B cell (primary cell): ENCODE results near the gene HK3. TPM values are rescaled to one million over a fixed set of nuclear protein-coding genes. Genes with fewer than 3 reads are reported as not detected.

ENCODE experiments used
- ATAC-seq: fragments of 200-7000 bp; cut with Tn5 transposase; one replicate; pipeline ENCODE4 v1.10.0; 2021; ENCODE audit warnings: low read depth, mild to moderate bottlenecking, moderate number of reproducible peaks, moderate library complexity
- CTCF ChIA-PET: fragments of 350-600 bp; sonication (Branson Sonifier 250); formaldehyde crosslinking; loops from one replicate; lab custom pipeline; 2021; ENCODE audit warnings: antibody characterized with exemption, inconsistent platforms; lab: Charles Lee
- POLR2A ChIA-PET: fragments of 350-600 bp; sonication (Branson Sonifier 250); formaldehyde crosslinking; loops from one replicate; lab custom pipeline; 2021; ENCODE audit warnings: antibody characterized with exemption; lab: Charles Lee
- DNase-seq: peaks from one replicate; pipeline ENCODE4 v3.0.0; 2013
- H2AFZ ChIP-seq: 2 replicates; pipeline ENCODE4 v1.6.1; 2012; ENCODE audit warnings: mild to moderate bottlenecking, low read depth, low read length; ENCODE audit not compliant: insufficient read depth, poor library complexity, severe bottlenecking
- H3K27ac ChIP-seq, 2 donors: 1 replicate in 1 of 2; 2 replicates in 1 of 2; pipeline ENCODE4 v1.5.1; 2012 to 2013; ENCODE audit warnings: low read length in 2 of 2, mild to moderate bottlenecking in 2 of 2, moderate library complexity in 1 of 2
- H3K27me3 ChIP-seq, 4 experiments: fragments of 200-600 bp in 1 of 4; sonication (generic) in 1 of 4; replicated peaks in 1 of 4; 1 replicate in 2 of 4; 2 replicates in 2 of 4; pipeline versions ENCODE4 v1.6.1 to v1.7.0; 2013 to 2016; ENCODE audit warnings: low read length in 3 of 4, mild to moderate bottlenecking in 2 of 4, mixed read lengths in 1 of 4, moderate library complexity in 1 of 4; ENCODE audit not compliant: insufficient read depth in 4 of 4, control insufficient read depth in 3 of 4; ENCODE audit errors: control extremely low read depth in 1 of 4
- H3K36me3 ChIP-seq, 2 experiments: replicated peaks in 1 of 2; 1 replicate in 1 of 2; 2 replicates in 1 of 2; pipeline versions ENCODE4 v1.6.1 to v1.7.1; 2013; ENCODE audit warnings: low read length in 1 of 2; ENCODE audit not compliant: insufficient read depth in 2 of 2, control insufficient read depth in 1 of 2; ENCODE audit errors: control extremely low read depth in 1 of 2, extremely low read depth in 1 of 2
- H3K4me1 ChIP-seq, 2 donors: fragments of 200-600 bp in 1 of 2; sonication (generic) in 1 of 2; 1 replicate in 1 of 2; 2 replicates in 1 of 2; pipeline versions ENCODE4 v1.5.1 to v1.6.1; 2013 to 2017; ENCODE audit warnings: low read length in 2 of 2; ENCODE audit not compliant: control insufficient read depth in 2 of 2, insufficient read depth in 2 of 2
- H3K4me2 ChIP-seq: replicated peaks from 2 replicates; pipeline ENCODE3; 2012; ENCODE audit warnings: mild to moderate bottlenecking, low read depth, low read length; ENCODE audit not compliant: poor library complexity, severe bottlenecking
- H3K4me3 ChIP-seq, 5 experiments: fragments of 200-600 bp in 1 of 5; sonication (generic) in 1 of 5; 1 replicate in 3 of 5; 2 replicates in 2 of 5; pipeline versions ENCODE4 v1.5.1 to v1.7.0; 2011 to 2016; ENCODE audit warnings: low read length in 4 of 5, mild to moderate bottlenecking in 4 of 5, low read depth in 2 of 5, control low read depth in 1 of 5, moderate library complexity in 1 of 5; ENCODE audit not compliant: insufficient read depth in 1 of 5; ENCODE audit errors: control extremely low read depth in 1 of 5, extremely low read depth in 1 of 5
- H3K79me2 ChIP-seq: fragments of 200-600 bp; sonication (generic); one replicate; pipeline ENCODE4 v1.6.0; 2016; ENCODE audit warnings: low read length; ENCODE audit not compliant: control insufficient read depth, insufficient read depth
- H3K9ac ChIP-seq: fragments of 200-600 bp; sonication (generic); 2 replicates; pipeline ENCODE4 v1.6.1; 2017; ENCODE audit warnings: mild to moderate bottlenecking, low read length, moderate library complexity
- H3K9me3 ChIP-seq, 3 donors: one replicate each; pipeline versions ENCODE4 v1.6.1 to v1.7.1; 2013; ENCODE audit warnings: low read length in 2 of 3; ENCODE audit not compliant: control insufficient read depth in 2 of 3, insufficient read depth in 1 of 3; ENCODE audit errors: control extremely low read depth in 1 of 3
- H4K20me1 ChIP-seq: 2 replicates; pipeline ENCODE4 v1.6.0; 2012; ENCODE audit warnings: mild to moderate bottlenecking, low read length; ENCODE audit not compliant: insufficient read depth, control insufficient read depth, poor library complexity, severe bottlenecking
- H3K27ac Mint-ChIP-seq: one replicate; pipeline ENCODE4 v1.8.0; 2021; ENCODE audit warnings: mixed read lengths
- H3K27me3 Mint-ChIP-seq: one replicate; pipeline ENCODE4 v1.8.0; 2021; ENCODE audit warnings: mixed read lengths
- H3K4me1 Mint-ChIP-seq: one replicate; pipeline ENCODE4 v1.8.0; 2021; ENCODE audit warnings: mixed read lengths
- H3K4me3 Mint-ChIP-seq: one replicate; pipeline ENCODE4 v1.8.0; 2021; ENCODE audit warnings: mixed read lengths
- H3K9me3 Mint-ChIP-seq: one replicate; pipeline ENCODE4 v1.8.0; 2022; ENCODE audit warnings: mixed read lengths; ENCODE audit not compliant: insufficient read depth
- EZH2 ChIP-seq: IDR thresholded peaks from 2 replicates; pipeline ENCODE4 v1.6.1; 2012; ENCODE audit warnings: borderline replicate concordance, low read depth, mild to moderate bottlenecking, moderate library complexity, low read length; ENCODE audit not compliant: insufficient read depth, poor library complexity, severe bottlenecking
- WGBS: methylation state at CpG from one replicate; pipeline ENCODE4 v1.1.5; 2013; ENCODE audit warnings: missing lambda C conversion rate; ENCODE audit not compliant: insufficient coverage; 5-methylcytosine and 5-hydroxymethylcytosine counted together
- intact Hi-C: fragments of 100-400 bp; cut with micrococcal nuclease; formaldehyde crosslinking; loops from one replicate; pipeline ENCODE4 v1.10.0; 2022
- polyA plus RNA-seq: library from polyadenylated mRNA; depleted of rRNA; stranded (reverse); fragments of >200 nt; gene quantifications from 2 replicates; pipeline ENCODE4 v1.2.3, GENCODE V29; 2012
- total RNA-seq, 2 donors: library from RNA; stranded (reverse); fragments of 120-200 nt in 1 of 2; gene quantifications; 1 replicate in 1 of 2; 2 replicates in 1 of 2; pipeline versions ENCODE4 v1.2.3 to v1.2.4, GENCODE V29; 2013 to 2022
- TF ChIP-seq, protein P1 (sequence below): fragments of 200-600 bp; IDR thresholded peaks from one replicate; pipeline ENCODE4 v1.8.0; 2022; ENCODE audit warnings: antibody characterized with exemption, mild to moderate bottlenecking

Gene HK3
- total and polyA plus RNA-seq, 2 donors (not counting 1 experiment from before 2014, with no cell fraction given) = 0.30 to 5.0 TPM

DNA sequence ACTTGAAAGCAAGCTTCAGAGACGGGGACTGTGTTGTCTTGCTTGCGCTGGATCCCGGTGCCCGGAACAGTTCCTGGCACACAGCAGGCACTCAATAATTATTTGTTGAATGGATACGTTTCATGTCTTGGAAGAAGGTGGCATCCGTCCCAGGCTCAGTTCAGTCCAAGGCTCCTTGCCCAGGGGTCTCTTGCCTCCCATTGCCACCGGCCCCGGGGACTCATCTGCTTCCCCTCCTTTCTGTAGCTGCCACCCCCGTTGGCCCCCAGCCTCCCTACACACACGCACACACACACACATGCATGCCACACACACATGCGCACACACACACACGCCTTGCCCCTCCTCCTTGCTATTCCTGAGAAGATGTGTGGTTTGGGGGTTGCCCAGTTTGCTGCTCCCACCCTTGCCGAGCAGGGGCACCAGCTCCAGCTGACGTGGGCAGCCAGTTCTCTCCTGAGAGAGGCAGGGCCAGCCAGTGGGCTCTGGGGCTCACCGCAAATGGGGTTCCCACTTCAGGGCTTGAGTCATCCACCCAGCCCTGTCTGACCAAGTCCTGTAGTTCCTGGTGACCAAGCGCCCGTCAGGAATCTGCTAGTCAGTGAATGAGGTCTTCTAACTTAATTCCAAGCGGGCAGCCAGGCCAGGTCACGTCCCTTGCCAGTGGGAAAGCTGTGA lies 41.8 kb downstream of the HK3 start:
- TF ChIP-seq EZH2 = no peak
- TF ChIP-seq, protein P1, sequence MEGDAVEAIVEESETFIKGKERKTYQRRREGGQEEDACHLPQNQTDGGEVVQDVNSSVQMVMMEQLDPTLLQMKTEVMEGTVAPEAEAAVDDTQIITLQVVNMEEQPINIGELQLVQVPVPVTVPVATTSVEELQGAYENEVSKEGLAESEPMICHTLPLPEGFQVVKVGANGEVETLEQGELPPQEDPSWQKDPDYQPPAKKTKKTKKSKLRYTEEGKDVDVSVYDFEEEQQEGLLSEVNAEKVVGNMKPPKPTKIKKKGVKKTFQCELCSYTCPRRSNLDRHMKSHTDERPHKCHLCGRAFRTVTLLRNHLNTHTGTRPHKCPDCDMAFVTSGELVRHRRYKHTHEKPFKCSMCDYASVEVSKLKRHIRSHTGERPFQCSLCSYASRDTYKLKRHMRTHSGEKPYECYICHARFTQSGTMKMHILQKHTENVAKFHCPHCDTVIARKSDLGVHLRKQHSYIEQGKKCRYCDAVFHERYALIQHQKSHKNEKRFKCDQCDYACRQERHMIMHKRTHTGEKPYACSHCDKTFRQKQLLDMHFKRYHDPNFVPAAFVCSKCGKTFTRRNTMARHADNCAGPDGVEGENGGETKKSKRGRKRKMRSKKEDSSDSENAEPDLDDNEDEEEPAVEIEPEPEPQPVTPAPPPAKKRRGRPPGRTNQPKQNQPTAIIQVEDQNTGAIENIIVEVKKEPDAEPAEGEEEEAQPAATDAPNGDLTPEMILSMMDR = no peak
- Mint-ChIP-seq H3K27me3 (peaks cover 26% of the 10 kb centered on the region), H3K27ac (no peak overlapping the region), H3K4me1 (no peaks in the 10 kb centered on the region), H3K9me3 (no peaks in the 10 kb centered on the region), H3K4me3 (no peak overlapping the region)
- Histone ChIP-seq H3K4me3 (no peak overlapping the region), H3K36me3 (no peaks in the 10 kb centered on the region), H3K9ac (no peak overlapping the region), H3K4me2 (no peak overlapping the region), H3K79me2 (no peaks in the 10 kb centered on the region), H3K9me3 (peaks cover 0 to 3% (median 0%) of the 10 kb centered on the region in 3 donors), H3K27me3 (peaks cover 0 to 14% (median 2%) of the 10 kb centered on the region in 4 experiments), H2AFZ (no peak overlapping the region), H4K20me1 (no peaks in the 10 kb centered on the region), H3K4me1 (no peaks in the 10 kb centered on the region), H3K27ac (no peak overlapping the region)
- POLR2A ChIA-PET = no interaction called here
- no peak for DNase-seq
- CTCF ChIA-PET = no interaction called here
- no peak for ATAC-seq
- intact Hi-C loops = no loop called here
- 78% methylated on average over 13 of the region's 19 CpGs for WGBS

DNA sequence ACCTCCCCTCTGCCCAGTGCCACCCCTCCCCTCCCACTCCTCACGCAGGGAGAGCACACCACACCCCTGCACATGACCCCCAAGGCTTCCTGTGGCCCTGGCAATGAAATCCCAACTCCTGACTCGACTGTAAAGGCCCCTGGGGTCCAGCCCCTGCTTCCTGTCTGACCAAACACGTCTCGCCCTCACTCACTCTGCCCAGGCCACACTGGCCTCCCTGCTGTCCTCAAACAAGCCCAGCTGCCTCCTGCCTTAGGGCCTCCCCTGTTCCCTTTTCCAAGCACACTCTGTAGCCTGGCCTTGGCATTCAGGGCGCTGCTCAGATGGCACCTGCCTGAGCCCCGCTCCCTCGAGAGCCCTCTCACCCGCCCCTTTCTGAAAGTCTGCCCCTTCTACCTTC lies 42.4 kb downstream of the HK3 start:
- ATAC-seq = no peak
- POLR2A ChIA-PET = no interaction called here
- no peak for DNase-seq
- H3K27ac Mint-ChIP-seq = no peak overlapping the region
- no peaks in the 10 kb centered on the region for H3K4me1 Mint-ChIP-seq
- H3K4me2 ChIP-seq = no peak overlapping the region
- 58% methylated on average over 8 of the region's 8 CpGs for WGBS
- no peak overlapping the region for H3K4me3 Mint-ChIP-seq
- H3K27ac ChIP-seq = no peak overlapping the region
- H2AFZ ChIP-seq = no peak overlapping the region
- no peaks in the 10 kb centered on the region for H4K20me1 ChIP-seq
- H3K79me2 ChIP-seq = no peaks in the 10 kb centered on the region
- no peak for TF ChIP-seq EZH2
- TF ChIP-seq, protein P1 = no peak
- no peaks in the 10 kb centered on the region for H3K9me3 Mint-ChIP-seq
- intact Hi-C loops = no loop called here
- peaks cover 0 to 7% (median 0%) of the 10 kb centered on the region in 4 experiments for H3K27me3 ChIP-seq
- no peaks in the 10 kb centered on the region for H3K36me3 ChIP-seq
- no peaks in the 10 kb centered on the region for H3K4me1 ChIP-seq
- H3K9ac ChIP-seq = no peak overlapping the region
- CTCF ChIA-PET = no interaction called here
- H3K9me3 ChIP-seq = peaks cover 0 to 3% (median 0%) of the 10 kb centered on the region in 3 donors
- H3K4me3 ChIP-seq = no peak overlapping the region
- peaks cover 26% of the 10 kb centered on the region for H3K27me3 Mint-ChIP-seq
